Renal cortical epithelial cell (primary cell): ENCODE data around the gene TGM5. TPM values are rescaled to one million over a fixed set of nuclear protein-coding genes. Genes with fewer than 3 reads are reported as not detected.
"Not testable (repeated sequence)": the region's sequence is repeated elsewhere in the genome, so short reads cannot be mapped to it uniquely, and the experiment has no call there.

Experiments
- DNase-seq: peaks from one replicate; pipeline ENCODE4 v3.0.0-alpha.2; 2011; ENCODE audit warnings: low read depth
- total RNA-seq: library from RNA; depleted of rRNA; stranded (reverse); fragments of >200 nt; gene quantifications from 2 replicates; pipeline ENCODE4 v1.2.3, GENCODE V29; 2014

Gene TGM5
- total RNA-seq, 1 donor from 2014 or later: 0.25 TPM

- no peak for DNase-seq
These were observed 9.2 kb upstream of the TGM5 start for GRCh38 chr15:43275740-43276562.

- DNase-seq: no peak
These were observed 7.4 kb upstream of the TGM5 start for GRCh38 chr15:43274136-43274535.

DNA sequence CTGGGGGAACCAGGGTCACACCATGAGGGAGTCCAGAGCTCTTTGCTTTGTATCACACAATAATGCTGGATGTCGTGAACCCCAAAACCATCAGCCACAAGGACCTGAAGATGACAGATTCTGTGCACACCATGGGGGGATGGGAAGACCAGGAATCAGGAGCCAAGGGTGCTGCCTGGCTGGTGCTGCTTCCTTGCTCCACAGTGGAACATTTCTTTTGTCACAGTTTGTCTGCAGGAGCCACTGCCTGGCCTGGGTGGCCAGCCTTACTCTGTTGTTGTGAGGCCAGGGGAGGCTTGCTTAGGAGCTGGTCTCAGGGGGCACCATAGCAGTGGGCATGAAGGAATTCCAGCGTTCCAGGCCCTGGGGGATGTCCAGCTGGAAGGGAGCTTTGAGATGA, 6.5 kb upstream of the TGM5 start:
- no peak for DNase-seq

DNA sequence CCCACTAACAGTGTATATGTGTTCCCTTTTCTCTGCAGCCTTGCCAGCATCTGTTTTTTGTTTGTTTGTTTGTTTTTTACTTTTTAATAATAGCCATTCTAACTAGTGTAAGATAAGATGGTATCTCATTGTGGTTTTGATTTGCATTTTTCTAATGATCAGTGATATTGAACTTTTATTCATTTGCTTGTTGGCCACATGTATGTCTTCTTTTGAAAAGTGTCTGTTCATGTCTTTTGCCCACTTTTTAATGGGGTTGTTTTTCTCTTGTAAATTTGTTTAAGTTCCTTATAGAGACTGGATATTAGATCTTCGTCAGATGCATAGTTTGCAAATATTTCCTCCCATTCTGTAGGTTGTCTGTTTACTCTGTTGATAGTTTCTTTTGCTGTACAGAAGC, 5.2 kb upstream of the TGM5 start:
- DNase-seq: not testable (repeated sequence)

- DNase-seq: no peak
These were observed 4.1 kb upstream of the TGM5 start for GRCh38 chr15:43270676-43271306.

DNA sequence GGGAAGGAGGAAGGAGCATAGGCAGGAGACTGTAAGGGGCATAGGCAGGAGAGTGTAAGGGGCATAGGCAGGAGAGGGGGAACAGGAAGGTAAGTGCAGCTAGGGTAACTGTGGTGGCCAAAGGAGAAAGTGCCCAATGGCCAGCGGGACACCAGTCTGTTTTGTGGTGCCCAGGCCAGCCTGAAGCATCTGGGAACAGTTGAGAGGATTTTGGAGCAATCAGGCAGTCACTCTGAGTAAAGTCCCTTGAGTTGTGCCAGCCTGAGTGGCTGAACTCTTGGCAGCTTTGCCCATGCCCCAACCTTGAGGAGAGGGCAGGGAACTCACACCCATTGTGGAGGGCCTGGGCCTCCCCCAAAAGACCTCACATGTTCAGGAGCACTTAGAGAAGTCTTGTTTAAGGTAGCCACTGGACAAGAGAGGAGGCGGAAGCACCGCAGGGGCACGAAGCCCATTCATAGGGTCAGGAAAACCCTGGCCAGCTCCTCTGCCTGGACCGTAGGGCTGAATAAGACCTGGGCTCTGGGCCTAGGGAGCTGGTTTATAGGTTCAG, 3.5 kb upstream of the TGM5 start:
- no peak for DNase-seq

DNA sequence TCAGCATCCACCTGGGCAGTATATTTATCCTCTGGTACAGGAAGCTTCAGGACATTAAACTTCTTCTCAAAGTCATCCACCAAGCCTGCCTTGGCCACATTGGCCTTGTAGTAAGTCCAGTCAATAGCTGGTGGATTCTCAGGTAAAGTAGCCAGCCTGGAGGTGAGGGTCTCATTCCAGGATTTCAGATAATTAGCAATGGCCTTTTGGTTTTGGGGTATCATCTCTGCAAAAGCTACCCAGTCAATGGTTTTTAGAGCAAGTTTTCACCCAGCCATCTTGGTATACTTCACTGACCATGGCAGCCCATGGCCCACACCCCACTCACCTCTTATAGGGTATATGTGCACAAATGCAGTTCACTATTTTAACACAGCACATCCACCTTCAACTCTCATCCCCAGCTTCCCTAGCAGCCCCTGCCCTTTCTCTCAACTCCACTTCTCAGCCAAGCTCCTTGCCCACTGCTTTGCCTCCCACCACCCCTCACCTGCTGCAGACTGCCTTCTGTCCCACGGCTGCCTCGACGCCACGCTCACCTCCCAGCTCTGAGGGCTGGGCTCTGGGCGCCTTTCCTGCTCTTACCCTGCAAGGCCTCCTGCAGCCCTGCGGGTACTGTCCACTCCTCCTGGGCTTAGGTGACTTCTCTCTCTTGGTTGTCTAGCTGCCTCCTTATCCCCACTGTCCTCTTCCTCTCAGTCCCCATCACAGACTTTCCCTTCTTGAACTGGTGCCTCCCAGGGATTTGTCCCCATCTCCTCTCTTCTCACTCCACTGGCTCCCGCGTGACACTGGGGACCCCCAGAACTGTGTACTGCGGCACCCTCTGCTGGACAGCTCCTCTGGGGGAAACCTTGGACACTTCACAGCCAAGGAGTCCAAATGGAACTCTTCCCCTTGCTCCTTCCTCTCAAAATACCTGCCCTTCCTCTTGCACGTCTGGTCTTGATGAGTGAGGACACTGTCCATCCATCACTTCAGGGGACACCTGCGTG, 1.7 kb upstream of the TGM5 start:
- DNase-seq: no peak

- DNase-seq: no peak
These were observed 711 bp upstream of the TGM5 start for GRCh38 chr15:43267439-43267838.

- DNase-seq: no peak
These were observed 342 bp downstream of the TGM5 start for GRCh38 chr15:43266386-43266785.

- no peak for DNase-seq
These were observed 6.6 kb downstream of the TGM5 start for GRCh38 chr15:43260011-43260615.

GRCh38 chr15:43258781-43259180, 7.9 kb downstream of the TGM5 start:
- DNase-seq: no peak

GRCh38 chr15:43256341-43256740, 10.4 kb downstream of the TGM5 start:
- DNase-seq: no peak

GRCh38 chr15:43255376-43255775, 11.4 kb downstream of the TGM5 start:
- no peak for DNase-seq

- DNase-seq: peak; percentile 93
These were observed 13.0 kb downstream of the TGM5 start for GRCh38 chr15:43253431-43254403.

GRCh38 chr15:43251871-43252250, 14.9 kb downstream of the TGM5 start:
- no peak for DNase-seq

GRCh38 chr15:43251185-43251870, 15.4 kb downstream of the TGM5 start:
- no peak for DNase-seq

DNA sequence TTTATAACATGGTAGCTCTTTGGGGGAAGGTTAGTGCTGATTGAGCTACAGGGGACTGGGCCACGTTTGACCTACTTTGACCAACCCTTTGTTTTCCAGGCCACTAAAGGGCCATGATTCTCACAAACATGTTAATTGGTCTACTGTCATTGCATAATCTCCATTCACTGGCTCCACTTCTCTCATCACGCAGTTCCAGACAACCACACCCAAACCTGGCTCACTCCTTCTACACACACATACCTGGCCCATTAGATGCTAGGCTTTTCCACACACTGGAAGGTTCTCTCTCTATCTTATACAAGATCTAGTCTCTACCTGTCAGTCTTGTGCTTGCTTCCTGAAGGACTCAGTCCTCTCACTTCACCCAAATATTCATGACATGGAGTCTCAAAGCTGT, 15.9 kb downstream of the TGM5 start:
- no peak for DNase-seq

DNA sequence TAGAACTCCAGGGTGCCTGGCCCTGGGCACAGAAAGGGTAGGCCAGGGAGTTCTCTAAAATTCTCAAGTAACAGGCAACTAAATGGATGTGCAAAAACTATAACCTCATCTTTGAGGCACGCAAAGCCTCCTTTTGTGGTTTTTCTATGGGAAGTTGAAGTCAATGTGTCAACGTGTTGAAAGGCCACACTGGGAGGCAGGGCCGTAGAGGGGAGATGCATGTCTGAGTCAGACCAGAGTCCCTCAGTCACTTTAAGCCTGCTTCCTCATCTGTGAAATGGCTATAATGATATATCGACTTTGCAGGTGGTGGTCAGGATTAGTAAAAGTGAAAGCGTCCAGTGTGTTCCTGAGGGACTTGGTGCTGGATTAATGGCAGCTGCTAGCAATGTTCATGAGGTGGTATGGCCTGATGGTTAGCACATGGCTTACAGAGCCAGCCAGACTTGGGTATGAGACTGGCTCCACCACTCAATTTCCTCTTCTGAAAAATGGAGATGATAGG, 17.0 kb downstream of the TGM5 start:
- DNase-seq: peak; percentile 63

DNA sequence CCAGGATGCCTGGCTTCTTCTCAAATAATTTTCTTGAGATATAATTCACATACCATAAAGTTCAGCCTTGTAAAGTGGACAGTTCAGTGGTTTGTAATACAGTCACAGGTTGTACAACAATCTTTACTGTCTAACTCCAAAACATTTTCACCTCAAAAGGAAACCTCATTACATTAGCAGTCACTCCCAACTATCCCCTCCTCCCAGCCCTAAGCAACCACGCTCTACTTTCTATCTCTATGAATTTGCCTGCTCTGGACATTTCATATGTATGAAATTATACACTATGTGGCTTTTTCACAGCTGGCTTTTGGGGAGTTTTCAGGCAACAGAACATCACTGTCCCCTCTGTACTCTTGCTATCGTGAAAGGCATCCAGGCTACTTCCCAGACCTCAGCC, 17.5 kb downstream of the TGM5 start:
- DNase-seq: no peak
